NCI-H2227 (cell line): ENCODE measurements around the gene TBC1D16.

Source experiments
- DNase-seq: peaks from one replicate; lab custom pipeline; 2025; ENCODE audit not compliant: unreplicated experiment; lab: John Stamatoyannopoulos, UW

TBC1D16 gene

DNA sequence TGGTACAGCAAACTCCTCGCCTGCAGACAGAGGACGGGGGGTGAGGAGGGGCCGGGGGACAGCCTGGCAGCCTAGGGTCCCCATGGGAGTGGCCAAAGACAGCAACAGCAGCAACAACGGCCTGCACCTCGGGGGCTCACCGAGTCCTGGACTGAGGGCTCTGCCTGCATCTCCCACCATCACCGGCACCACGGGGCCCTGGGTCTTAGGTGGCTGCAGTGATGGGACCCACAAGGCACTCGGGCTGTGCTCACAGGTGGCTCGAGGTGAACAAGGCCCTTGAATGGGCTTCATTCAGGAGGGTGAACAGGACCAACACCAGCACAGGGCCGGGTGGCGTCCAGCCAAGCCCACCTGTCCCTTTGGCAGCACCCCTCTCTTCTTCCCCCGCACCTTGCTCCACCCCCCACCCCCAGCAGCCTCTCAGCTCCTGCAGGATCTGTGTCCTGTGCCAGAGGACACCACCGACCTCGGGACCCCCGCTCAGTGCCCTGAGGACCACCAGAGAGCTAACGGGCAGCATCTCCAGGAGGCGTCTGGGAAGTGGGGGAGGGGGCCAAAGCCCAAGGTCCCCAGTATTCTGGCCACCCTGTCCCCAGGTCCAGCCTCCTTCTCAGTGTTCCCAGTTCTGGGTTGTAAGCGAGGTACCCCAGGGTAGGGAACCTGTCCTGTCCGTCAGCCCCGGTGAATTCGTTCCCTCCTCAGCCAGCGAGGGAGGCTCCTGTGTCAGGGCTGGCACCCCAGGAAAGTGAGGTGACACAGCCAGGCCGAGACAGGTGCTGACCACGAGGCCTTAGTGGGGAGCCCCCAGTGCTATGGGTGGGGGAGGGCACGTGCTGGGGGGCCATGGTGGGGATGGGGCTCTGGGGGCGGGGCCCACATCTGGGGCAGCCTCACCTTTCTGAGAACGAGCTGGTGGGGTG lies 94.3 kb downstream of the TBC1D16 start:
- no peak for DNase-seq

DNA sequence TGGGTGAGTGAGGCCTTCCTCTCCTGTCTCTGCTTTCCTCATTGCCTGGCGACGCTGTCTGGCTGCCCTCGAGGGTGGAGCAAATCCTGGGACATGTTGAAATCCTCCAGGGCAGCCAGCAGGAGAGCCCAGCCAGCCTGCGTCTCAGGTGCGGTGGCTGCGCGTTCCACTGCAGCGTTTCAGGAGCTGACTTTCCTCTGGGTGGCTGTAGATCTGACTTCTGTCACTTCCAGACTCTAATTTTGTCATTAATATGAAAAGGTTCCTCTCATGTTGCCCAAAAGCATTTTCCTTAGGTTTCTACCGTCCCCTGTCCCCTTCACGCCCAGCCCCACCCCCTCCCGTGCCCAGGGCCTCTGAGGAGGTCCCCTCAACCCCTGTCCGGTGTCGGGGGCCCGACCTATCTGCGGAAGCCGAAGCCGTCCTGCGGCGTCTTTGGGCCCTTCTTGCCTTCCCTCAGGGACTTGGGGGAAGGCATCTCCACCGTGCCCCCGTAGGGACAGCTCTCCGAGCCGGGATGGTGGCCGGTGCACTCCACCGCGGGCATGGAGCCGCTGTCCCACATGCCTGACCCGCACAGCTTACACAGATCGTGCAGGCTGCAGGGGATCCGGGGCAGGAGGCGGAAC lies 95.1 kb downstream of the TBC1D16 start:
- no peak for DNase-seq

DNA sequence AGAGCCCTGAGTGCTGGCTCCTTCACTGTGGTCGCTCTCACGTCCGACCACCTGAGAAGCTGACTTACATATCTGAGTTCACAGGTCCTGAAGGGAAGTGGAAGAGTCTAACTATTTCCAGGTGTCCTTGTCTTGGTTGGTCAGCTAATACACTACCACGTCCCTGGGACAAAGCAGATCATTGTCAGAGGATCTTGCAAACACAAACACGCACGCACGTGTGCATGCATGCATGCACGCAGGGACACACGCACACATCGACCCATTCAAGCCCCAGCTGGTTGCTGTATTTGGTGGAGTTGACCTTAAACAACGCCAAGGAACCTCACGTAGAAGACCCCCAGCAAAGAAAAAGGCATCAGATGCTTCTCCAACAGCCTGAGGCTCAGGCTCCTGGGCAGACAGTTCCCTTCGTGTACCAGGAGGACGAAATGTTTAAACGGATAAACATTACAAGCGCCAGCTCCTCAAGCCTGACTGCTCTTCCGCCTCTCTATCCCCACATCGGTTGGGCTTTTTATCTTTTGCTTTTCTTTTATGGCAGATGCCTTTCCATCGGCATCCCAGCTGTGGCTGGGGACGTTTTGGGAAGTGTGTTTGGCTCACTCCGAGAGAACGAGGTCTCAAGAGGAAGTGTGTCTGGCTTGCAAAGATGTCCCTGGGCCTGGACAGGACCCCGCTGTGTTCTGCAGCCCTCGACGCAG lies 95.8 kb downstream of the TBC1D16 start:
- DNase-seq: no peak

DNA sequence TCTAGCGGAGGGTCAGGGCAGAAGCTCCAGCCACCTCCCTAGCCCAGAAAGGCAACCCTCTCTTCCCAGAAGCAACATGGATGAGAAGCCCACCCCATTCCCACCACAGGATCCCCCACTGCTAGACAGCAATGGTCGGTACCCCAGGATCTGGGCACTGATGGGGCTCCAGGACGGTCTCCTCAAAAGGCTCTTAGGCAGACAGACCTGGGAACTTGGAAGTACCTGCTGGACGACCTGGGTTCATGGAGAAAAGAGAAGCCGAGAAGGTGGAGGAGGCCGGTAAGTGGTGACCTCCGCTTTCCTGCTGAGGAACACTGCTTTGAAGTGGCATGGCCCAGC lies 96.6 kb downstream of the TBC1D16 start:
- no peak for DNase-seq

DNA sequence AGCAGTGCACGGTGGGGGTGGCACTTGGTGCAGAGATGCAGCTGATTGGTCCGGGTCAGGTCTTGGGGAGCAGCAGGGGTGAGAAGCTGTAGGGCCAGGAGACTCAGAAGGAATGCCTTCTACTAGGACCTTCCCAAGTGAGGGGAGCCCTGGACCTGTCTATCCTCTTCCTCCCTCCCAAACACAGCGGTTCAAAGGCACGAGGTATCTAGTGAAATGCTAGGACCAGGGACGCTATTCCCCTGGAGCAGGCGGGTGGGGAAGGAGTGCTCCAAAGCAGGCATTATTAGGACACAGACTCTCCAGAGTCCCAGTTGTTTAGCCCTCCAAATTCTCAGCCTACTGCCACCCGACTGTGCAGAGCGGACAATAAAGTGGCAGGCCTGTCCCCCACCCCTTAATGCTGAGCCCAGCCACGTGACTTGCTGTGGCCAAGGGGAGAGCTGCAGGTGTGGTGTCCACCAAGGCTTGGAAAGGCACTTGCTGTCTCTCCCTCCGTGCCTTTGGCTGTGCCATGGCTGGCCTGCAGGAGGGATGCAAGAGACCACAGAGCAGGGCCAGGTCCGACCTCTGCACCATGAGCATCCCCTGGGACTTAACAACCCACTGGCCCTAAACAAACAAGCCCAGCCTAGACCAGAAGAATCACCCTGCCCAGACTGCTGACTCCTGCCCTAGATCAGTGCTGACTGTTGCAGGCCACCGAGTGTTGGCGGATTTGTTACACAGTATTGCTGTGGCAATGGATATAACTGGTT lies 97.2 kb downstream of the TBC1D16 start:
- DNase-seq: no peak

DNA sequence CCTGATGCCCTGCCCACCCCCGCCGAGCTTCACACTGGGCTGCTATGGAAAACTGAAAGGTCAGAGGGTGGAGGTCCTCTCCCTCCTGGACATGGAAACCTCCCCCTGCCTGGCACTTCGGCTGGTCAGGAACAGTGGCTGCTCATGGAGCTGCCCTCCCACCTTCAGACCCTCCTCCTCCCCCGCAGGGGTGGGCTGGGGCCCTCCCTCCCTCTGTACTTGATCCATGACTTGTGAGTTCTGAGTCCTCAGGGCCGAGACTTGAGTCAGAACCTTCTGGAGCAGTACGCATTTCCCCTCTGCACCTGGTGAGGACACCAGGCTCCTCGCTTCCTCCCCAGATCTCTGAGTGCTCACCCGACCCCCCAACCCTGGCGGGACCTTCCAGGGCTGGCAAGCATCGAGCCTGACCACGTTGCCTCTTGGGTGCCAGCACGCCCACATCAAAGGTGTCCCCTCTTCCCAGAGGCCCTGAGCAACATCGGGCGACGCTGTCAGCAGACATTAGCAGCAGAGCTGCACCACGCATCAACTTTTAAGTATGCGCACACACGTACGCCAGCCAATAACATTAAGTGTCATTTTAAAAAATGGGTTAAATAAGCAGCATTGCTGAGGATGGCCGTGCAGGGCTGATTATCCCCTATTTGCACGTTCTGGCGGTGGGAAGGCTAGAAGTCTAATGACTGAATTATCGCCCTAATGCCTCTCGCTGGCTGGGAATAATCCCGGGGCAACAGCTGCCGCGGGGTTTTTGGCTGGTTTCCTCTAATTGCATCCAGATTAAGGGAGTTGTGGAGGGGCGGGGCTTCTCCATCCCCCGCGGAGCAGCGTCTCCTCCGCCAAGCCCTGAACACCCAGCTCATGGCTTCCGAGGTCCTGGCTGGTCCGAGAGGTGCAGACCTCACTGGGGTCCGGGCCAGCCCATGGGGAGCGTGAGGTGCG lies 98.0 kb downstream of the TBC1D16 start:
- peak; percentile 46 for DNase-seq

DNA sequence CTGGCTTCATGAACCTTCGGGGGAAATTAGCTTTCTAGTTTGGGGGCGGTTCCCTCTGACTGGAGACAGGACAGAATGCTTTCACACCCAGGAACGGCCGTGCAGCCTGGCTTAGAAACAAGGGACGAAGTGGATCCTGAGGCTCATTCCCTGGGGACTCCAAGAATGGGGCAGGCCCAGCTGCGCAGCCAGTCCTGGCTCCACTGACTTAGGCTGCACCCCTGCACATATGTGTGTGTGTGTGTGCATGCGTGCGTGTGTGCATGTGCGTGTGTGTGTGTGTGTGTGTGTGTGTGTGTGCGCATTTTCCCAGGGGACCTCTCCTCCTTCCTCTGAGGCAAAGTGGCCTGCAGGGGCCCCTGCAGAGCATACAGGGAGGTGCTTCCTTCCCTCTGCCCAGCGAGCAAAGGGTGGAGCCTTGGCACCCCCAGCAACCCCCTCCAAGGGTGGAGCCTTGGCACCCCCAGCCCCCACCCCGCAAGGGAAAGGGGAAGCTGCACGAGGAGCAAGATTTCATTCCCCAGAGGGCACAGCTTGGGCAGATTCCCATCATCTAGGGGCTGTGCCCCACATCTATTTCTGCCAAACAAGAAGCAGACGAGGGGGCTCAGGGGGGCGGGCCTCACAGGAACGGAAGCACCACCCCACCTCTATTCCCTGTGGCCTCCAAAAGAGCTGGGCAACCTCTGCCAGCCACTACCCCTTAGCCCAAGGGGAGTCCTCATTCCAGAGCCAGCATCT lies 98.9 kb downstream of the TBC1D16 start:
- no peak for DNase-seq

DNA sequence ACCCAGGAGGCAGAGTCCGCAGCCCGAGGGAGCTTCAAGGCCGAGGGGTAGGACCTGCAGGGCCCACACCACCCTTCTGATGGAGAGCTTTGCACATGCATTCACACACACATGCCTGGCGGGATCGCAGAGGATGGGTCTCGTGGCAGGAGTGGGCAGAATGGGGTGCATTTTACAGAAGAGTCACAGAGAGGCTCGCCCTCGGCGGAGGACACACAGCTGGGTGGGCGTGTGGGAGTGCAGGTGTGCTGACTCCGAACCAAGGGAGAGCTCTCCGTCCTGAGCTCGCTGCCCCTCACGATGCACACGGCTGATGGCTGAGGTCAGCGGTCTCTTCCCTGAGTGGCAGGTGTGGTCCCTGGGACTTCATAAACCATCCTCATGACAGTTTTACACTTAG lies 99.6 kb downstream of the TBC1D16 start:
- DNase-seq: no peak

DNA sequence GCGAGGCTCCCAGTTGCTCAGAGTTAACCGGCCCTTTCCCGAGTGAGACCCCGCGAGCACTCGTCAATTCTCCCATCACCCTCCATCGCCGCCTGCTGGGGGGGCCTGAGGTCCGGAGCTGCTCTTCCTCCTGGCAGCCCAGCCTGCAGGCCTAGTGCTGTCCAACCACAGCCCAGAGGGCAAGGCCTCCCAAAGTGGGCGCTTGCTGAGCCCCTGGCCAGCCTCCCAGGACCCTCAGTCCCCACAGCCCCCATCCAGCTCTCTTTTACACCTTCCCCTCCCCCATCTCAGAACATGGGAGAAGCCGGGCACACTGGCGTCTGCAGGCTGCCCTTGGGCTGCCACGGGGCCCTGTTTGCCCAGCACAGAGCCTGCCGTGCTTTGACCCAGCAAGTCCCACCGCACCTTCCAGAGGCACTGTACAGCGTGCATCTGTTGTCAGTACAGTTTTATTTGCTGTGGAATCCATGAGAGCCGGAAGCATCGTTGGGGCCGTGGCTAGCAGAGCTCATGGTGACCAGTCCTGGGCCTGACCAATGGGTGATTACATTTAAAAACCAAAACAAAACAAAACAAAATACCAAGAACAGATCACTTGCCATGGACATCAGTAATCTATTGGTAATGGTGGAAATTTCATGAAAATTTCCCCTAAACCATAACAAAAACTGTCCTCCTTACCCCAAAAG lies 100.3 kb downstream of the TBC1D16 start:
- DNase-seq: no peak

DNA sequence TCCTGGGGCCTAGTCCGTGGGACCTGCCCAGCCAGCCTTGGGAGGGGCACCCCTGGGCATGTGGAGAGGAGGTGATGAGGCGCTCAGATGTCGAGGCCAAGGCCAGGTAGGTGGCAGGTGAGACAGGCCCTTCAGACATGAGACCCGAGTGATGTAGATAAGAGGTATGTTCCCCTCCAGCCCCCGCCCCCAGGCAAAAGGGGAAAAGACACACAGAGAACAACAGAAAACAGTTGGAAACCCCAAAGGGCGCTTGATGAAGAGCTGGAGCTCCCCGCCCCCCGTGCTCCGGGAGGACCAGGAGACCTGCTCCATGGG lies 101.1 kb downstream of the TBC1D16 start:
- DNase-seq: no peak

DNA sequence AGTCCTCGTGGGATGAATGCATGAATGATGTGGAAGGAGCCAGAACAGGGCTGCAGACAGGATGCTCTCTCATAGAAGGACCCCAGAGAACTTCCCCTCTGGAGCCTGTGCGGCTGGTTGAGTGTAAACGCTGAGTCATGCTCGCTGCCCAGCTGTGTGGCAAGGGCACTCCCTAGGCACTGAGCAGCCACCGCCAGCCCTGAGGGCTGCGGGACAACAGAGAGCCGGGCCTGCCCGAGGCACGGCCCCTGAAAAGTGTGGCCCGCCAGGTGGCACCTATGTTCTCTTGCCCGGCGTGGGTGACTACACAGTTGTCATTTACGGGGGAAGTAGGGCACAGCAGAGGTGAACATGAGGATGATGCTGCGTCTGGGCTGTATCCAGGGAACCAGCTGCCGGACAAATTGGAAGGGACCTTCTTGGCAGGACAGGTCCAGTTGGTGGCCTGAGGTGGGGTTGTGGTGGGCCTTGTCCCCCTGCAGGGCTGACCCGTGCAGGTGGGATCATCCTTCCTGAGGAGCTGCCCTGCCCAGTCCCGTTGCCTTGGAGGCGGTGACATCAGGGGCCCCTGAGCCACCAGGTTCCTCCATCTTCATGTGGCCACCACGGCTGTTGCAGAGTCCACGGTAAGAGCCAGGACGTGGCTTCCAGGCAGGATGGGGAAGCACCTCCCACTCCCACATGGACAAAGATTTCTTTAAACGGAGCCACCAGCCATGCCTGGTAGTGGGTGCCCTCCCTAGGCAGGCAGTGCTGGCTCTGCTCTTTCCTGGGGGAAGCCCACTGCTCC lies 101.6 kb downstream of the TBC1D16 start:
- no peak for DNase-seq

DNA sequence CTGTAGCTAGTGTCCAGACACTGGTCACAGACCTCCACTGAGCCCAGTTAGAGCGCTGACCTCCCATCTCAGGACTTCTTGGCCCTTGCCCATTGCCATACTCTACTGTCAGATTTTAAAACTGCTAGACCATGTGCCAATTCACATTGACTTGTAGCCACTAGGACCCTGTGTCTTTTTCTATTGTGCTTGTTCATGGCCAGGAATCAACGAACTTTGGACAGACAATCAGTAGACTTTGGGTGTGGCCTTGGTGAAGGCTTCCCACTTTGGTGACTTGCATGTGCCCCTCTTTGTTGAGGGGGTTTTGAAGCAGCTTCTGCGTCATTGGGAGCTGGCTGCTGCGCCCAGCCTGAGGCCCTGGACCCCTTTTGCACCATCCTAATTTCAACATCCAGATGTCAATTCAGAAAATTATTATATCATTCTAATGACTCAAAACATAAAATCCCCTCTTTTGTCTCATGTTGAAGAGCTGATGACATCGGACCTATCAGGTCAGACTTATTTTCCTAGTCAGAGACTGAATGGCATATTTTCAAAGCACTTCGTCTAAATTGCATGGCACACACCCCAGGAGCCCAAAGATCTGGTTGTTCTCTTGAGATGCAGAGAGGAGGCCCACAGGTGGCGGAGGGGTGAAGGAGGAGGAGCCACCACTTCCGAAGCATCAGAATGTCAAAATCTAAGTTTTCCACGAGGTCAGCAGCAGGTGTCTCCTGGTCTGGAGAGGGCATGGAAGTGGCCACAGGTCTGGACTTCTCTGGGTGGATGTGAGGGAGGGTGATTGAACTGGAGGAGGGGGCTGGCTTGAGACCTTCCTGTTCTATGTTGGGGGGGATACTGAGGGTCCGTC lies 103.0 kb downstream of the TBC1D16 start:
- no peak for DNase-seq

DNA sequence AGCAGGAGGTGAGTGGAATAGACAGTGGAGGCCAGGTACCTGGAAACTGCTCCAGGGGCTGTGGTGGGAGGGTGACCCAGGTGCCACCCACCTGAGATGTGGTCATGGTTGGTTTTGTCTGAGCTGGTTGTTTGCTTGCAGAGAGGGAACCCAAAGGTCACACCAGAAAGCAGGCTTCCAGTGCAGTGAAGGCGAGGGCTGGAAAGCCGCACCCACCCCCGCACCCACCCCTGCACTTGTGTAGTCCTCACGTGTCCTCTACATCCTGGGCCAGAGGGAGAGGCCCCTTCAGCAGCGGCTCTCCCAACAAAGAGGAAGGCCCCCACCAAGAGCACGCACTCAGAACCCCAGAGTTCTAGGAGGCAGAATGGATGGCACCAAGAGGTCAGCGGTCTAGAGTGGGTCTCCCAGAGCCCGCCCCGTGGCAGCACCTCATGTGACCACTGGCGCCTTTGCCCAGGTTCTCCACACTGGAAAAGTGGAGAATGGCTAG lies 103.8 kb downstream of the TBC1D16 start:
- no peak for DNase-seq

DNA sequence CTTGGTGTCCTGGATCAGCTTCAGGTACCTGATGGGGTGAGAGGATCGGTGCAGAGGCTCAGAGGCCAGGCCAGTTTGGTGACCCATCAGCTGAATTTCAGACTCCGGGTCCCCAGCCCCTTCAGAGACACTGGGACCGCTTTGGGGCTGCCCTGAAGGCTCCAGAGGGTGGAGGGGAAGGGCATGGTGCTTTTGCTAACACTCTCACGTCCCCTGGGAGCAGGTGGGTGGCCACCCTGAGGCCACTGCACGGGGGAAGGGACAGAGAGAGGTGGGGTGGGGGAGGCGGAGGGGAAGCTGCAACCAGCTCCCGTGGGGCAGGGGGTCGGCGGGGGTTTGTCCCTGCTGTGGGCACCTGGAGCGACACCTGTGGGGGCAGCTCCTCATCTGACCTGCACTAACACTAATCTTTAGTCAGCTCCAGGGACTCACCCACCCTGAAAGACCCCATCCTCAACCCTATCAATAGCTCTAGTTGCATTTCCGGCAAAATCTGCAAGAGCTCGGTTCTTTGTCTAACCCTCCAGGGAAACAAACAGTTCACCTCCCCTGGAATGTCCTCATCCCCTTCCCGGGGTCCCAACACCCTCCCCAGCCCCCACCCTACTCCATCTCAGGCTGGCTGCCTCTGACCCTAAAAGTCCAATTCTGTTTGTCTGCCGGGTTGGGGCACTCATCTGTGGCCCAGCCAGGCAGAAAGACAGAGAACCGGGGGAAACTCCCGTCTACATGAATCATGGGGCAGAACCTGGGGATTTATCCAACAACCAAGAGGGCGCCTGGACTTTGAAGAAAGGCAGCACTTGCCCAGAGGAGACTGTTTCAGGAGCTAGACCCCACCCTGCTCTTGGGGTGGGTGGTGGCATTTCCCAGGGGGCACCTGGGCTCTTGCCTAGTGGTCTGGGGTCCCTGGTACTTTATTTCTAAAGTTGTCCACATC lies 104.5 kb downstream of the TBC1D16 start:
- no peak for DNase-seq

DNA sequence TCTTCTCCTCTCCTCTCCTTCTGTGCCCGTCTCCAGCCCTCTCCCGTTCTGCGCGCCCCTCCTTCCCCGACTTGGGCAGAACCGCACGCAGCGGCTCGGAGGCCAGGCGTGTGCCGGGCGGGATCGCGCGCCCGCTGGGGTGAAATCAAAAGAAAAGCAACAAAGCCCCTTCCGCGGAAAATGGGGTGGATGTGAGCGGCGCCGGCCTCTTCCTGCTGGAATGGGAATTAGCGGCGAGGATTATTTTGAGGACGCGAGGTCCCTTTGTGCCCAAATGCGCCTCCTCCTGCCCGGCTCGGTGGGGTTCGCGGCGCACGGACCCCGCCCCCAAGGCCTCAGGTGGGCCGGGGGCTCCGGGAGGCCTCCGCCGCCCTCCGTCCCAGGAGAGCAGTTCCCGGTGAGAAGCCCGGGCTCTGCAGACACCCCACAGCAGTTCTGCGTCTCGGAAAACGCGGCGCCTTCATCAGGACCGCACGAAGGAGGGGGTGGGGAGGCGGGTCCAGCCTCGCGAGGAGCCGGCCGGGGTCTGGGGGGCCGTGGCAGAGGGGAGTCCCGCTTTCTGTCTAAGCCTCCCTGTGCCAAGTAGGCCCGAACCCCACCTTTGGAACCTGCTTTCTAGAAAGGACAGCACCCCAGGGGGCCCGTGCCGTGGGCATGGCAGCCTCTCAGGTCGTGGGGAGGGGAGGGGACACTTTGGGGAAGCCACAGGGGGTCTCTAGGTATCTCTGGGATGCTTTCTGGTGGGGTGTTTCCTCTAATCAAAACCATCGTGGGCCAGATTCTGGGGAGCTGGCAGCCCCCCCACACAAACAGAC lies 105.4 kb downstream of the TBC1D16 start:
- peak; percentile 68 for DNase-seq
